Right lobe of liver (tissue), 4 donors: ENCODE measurements around the gene ACOX3.

Experiments used
- CTCF ChIP-seq, 4 donors: fragments of 200-600 bp in 3 of 4; fragments of 450-650 bp in 1 of 4; IDR thresholded peaks; one replicate each; pipeline versions ENCODE4 v1.5.1 to v1.8.0; 2016 to 2022; ENCODE audit warnings: antibody characterized with exemption in 4 of 4, mild to moderate bottlenecking in 2 of 4
- POLR2A ChIP-seq: fragments of 450-650 bp; IDR thresholded peaks from one replicate; pipeline ENCODE4 v1.6.1; 2017; ENCODE audit warnings: antibody characterized with exemption, mild to moderate bottlenecking
- donor health status: DM: no; HTN: no; CAD: no.
- donor health status: DM: no; HTN: no; CAD: no.
- donor health status: DM: no; HTN: yes; CAD: no.

GRCh38 chr4:8385611-8386010 is 54.9 kb downstream of the ACOX3 start:
- TF ChIP-seq CTCF (IDR thresholded peaks at IDR 0.05) (no peak), POLR2A (no peak)
